CD4-positive, alpha-beta T cell treated with Interleukin-2 at 100 ng/mL for 4 hours (primary cell): ENCODE results near the gene TSPAN5.
A peak's percentile ranks its signal among the peaks of the same experiment; 100 is the strongest.
"Not testable (repeated sequence)": the region's sequence is repeated elsewhere in the genome, so short reads cannot be mapped to it uniquely, and the experiment has no call there.

ENCODE experiments used
- DNase-seq: peaks from one replicate; pipeline ENCODE4 v3.0.0-alpha.2; 2020; ENCODE audit warnings: low spot score

TSPAN5 gene

GRCh38 chr4:98658287-98659105, at the start of gene TSPAN5:
TSS of gene TSPAN5 (minus strand) at chr4:98658611.
- DNase-seq = peak; percentile 81

- DNase-seq = no peak
Measured at GRCh38 chr4:98706935-98707334, 48.5 kb upstream of the TSPAN5 start.

DNA sequence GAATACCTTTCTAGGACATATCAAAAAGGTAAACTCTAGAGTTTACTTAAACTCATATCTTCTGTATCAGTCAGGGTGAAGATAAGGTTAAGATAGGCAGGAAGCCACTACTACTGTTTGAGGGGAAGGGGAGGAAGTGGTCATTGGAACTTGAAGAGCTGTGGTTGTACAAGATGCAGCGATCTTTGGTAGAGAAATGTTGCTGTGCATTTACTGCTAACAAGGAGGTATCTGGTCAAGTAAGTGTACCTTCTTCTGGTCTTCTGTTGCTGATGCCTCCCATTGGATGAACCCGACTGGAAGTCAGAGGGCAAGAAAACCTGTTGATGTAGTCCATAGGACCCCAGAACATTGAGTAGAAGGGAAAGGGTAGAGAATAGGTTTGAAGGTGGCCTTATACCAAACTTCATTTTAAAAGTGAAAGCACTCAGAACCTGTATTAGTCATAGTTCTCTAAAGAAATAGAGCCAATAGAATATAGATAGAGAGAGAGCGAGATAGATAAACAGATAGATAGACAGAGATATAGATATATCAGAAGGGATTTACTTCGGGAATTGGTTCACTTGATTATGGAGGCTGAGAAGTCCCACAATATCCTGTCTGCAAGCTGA, 47.9 kb upstream of the TSPAN5 start:
- peak; percentile 62 for DNase-seq

GRCh38 chr4:98705586-98705985, 47.2 kb upstream of the TSPAN5 start:
- not testable (repeated sequence) for DNase-seq

DNA sequence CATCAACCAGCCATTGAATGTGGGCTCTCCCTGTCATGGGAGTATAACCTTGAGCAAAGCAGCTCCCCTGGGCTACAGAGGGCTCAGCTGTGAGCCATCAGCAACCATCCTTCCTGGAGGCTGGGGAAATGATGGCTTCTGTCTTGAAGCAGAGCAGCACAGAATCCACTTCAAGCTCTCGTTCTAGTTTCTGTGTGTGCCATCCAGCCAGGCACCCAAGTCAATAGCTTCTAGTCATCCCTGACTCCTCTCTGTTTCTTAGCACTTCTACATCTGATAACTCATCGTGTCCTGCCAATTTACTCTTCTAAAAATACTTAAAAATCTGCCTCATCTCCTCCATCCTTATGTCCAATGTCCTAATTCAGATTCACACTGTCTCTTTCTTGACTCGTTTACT, 42.2 kb upstream of the TSPAN5 start:
- no peak for DNase-seq

DNA sequence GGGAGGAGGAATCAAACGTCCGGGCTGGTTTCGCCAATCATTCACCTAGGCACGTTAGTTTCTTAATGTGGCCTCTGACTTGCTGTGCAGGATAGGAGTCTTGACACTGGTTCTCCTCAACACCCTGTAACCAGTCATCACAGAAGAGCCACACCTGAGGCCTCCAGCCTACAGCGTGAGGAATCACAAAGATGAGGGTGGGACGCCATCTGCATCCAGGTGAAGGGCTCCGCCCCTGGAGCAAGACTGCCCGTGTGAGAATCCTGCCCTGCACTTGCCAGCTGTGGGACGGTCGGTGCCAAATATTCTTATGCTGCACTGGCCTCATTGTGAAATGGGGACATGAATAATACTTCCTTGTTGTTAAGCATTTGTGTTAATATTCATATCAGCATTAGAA, 35.7 kb upstream of the TSPAN5 start:
- DNase-seq = no peak

GRCh38 chr4:98692411-98692810, 34.0 kb upstream of the TSPAN5 start:
- DNase-seq = no peak

- no peak for DNase-seq
Measured at GRCh38 chr4:98691588-98691987, 33.2 kb upstream of the TSPAN5 start.

GRCh38 chr4:98689507-98690174, 31.2 kb upstream of the TSPAN5 start:
- DNase-seq = peak; percentile 10

- peak; percentile 60 for DNase-seq
Measured at GRCh38 chr4:98688411-98689290, 30.2 kb upstream of the TSPAN5 start.

DNA sequence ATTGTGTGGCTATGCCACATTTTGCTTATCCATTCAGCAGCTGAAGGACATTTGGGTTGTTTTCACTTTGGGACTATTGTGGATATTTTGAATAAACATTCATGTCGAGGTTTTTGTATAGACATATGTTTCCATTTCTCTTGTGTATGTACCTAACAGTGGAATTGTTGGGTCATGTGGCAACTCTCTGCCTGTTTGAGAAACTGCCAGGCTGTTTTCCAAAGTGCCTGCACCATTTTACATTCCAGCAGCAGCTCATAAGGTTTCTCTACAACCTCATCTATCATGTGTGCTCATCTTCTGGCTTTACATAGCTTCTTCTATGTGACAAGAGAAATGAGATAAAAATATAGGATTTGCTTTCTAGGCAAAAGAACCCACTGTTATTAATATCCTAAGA, 29.5 kb upstream of the TSPAN5 start:
- no peak for DNase-seq

GRCh38 chr4:98686847-98687246, 28.4 kb upstream of the TSPAN5 start:
- DNase-seq = no peak

DNA sequence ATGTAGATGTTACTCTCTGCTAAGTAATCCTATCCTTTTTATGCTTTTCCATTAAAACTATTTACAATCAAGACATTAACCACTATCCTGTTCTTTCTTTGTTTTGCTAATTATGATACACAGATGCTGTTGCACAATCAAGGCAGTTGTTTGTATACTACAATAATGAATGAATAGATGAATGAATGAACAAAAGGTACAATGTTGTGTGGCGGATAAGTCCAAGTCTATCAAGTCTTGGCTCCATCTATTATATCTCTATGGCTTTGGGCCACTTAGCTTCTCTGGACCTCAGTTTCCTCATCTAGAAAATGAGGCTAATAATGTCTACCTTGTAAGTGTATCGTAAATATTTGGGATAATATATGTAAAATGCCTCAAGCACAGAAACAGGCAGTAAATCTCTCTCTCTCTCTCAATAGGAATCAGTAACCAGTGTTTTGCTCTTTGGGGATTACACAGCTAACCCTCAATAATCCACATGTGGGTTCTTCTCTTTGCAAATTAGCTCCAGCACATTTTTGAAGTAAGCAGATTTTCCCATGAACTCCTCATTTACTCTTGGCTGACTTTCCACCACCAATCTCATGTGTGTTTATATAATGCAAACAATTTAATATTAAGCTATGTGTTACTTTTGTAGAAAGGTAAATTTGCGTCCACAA, 27.8 kb upstream of the TSPAN5 start:
- DNase-seq = no peak

DNA sequence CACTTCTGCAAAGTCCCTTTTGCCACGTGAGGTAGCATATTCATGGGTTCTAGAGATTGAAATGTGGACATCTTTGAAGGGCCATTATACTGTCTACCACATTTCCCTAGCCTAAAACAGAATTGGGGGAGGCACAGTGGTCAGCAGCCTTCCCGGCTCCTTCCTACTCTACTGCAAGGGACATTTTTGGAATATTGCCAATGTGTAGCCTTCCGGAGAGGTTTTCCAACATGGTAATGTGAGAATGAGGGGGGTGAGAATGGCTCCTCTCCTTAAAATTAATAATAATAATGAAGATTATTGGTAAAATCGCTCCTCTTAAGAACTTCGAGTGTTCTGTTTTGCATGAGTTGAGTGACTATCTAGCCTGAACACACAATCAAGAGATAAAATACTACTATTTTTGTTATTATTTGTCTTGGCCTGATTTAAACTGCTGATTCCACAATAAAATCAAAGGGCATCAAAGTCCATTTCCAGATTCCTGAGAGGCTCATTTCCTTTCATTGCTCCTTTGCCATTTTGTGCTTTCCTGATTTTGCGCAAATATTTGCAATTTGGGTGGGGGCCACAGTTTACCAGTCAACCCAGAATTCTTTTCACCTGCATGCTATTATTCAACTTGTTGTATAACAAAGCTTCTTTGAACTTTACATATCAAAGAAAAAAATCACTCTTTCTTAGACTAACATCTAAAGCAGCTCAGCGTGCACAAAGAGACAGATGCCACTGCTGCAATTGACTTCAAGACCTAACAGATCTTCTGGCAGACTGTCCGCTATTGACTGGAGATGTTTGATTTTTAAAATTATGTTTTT, 27.0 kb upstream of the TSPAN5 start:
- DNase-seq = no peak

DNA sequence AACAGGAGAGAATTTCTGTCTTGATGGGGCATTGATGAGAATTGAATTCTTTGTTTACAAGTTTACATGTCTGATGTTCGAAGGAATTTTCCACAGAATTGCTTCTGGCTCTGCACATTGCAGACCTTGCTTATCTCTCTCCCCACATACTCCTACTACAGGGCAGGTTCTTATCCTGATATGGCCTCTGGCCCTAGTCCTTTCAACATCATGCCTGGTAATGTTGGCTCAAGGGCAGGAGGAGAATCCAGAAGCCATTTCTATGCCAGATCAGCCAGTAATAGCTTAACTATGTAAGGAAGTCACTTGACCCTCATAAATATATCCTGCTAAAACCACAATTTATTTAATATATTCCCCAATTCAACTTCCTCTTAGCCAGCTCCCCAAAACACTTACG, 24.3 kb upstream of the TSPAN5 start:
- DNase-seq = no peak

GRCh38 chr4:98680806-98681205, 22.4 kb upstream of the TSPAN5 start:
- DNase-seq = no peak

GRCh38 chr4:98679738-98680137, 21.3 kb upstream of the TSPAN5 start:
- no peak for DNase-seq

DNA sequence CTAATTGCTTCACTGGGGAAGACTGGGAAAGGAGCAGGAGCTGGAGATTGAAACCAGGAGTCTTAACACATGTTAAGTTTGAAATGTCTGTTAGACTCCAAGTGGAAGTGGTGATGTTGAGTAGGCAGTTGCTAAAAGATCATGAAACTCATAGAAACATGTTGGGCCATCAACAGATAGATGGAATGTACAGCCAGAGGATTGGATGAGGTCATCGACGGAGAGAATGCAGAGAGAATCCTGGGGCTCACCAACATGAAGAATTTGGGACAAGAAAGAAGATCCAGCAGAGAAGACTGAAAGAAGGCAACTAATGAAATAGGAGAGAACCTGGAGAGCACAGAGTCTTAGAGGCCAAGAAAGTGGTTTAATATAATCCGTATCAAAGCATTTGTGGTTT, 19.4 kb upstream of the TSPAN5 start:
- no peak for DNase-seq

DNA sequence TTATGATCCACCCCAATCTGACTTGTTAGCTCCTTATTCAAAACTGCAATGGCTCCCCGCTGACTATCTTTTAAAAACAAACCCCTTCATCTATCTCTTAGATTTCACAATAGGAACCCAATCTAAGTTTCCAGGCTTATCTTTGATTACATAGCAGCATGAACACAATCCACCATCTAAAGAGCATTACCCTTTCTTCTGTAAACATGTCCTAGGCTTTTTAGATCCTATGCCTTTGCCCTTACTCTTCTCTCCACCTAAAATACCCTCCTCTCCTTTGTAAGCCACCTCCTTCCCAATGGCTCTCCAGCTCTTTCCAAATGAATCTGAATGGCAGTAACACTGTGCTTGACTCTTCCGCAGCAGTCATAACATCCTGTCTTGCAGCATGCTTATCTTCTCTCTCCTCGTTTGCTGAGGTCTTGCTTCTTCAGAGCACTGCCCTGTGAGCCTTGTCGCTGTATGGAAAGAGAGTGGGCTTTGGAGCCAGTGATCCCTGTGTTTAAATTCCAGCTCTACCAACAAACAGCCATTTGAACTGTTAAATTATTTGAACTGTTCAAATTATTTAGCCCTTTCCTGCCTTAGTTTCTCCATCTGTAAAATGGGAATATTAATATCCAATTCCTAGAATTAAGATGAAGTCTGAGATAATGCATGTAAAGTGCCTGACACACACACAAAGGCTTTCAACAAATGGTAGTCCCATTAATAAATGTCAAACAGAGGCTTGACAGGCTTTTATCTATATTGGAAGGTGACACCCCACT, 16.2 kb upstream of the TSPAN5 start:
- DNase-seq = no peak

DNA sequence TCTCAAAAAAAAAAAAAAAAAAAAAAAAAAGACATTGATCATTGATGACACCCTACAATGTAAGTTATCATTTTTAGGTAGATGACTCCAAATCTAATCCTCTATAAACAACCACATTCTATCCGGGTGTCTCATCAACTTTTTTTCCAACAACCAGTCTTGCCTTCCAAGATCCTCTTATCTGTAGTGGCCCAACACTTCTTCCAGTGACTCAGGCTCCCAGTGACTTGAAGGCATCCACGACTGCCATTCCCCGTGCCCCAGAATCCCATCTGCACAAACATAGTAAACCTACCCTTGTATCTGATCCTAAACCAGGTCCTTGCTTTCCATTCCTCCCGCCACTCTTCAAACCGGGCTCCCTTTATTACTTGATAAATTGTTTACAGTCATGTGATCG, 15.6 kb upstream of the TSPAN5 start:
- DNase-seq = no peak
